Measurements from ENCODE around the gene CHCHD4.
A peak's percentile ranks its signal among the peaks of the same experiment; 100 is the strongest.

CHCHD4 gene

DNA sequence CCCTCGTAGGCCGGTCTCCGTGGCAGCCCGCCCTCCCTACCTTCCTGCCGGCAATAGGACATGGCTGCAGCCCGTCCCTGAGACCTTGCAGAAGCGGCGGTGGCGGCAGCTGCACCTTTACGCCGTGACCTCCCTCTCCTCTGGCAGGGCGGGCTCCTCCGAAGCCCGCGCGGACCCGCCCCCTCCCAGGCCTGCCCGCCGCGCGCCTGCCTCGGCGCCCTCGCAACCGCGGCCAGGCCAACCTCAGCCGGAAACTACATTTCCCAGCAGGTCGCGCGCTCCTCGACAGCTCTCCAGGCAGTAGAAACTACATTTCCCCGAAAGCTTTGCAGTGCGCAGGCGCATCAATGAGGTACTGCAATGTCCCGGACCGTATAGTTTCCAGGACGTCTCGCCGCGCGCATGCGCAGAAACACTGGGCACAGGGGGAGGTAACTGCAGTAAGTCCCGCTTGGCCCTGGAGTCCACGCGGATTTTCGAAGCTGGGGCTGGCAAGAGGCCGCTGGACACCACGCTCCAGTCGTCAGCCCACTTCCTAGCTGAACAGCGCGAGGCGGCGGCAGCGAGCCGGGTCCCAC lies at the start of gene CHCHD4, which contains the start of gene TMEM43:
Gene CHCHD4, minus strand, starts transcription at position 256 of the 578 bp plus-strand sequence. Its CDS starts 194 bp downstream, at position 62.
Gene TMEM43, plus strand, starts transcription at position 438 of the 578 bp plus-strand sequence. CDS start 142 bp downstream, outside the sequence.
- peak; percentile 48 for FAIRE-seq

DNA sequence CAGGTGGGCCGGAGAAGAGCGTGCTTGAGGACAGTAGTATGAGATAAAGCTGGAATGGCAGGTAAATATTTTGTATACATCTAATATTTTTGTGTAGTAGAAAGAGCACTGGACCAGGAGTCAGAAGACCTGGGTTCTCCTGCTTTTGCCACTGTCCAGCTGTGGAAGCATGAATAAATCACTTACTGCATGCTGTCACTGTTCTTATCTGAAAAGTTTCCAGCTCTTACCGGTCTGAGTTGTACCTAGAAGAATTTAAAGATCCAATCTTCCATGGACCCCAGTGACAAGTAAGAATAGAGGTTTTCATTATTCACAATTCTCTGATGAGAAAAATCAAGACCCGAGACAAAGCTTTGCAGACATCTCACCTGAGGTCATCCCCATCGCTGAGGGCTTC lies 47.8 kb upstream of the CHCHD4 start:
- FAIRE-seq = no peak

DNA sequence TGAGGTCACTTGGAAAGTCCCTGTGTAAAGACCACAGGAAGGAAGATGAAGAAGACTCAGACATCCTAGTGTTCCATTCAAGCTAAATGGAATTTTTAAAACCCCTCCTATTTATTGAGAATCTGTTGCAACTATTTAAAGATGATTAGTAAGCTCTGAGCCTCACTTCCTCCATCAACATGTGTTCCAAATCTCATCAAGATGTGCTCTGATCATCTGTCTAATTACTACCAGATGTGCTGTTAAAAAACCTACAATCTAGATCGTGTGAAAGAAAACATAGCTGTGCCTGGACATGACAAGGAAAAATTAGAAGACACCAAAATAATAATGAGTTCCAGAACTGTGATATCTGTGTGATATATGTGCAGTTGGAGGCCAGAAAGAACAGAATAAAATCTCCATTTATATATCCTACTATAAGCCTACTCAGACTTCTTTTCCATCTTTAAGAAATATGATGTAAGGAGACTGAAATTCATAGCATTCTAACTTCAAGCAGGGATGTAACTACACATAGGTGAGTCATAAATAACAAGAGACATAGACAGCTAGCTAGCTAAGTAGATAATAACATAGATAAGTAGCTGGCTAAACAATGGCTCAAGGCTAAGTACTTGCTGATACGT lies 46.0 kb upstream of the CHCHD4 start:
- FAIRE-seq = no peak

DNA sequence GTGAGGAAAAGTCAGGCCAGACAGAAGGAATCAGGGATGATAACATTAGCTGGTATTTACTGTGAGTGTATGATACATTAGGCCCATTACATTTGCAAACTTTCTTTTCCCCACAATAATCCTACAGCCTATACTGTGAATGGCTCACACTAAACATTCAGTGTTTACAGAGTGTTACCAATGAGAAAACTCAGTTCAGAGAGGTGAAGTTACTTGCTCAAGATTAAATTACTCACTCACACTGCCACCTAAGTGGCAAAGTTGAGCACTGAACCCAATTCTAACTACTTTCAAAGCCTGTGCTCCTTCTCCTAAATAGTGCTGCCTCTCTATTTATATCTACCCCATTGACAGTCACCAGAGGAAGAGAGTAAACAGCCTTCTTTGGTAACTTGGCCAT lies 45.2 kb upstream of the CHCHD4 start:
- no peak for FAIRE-seq

DNA sequence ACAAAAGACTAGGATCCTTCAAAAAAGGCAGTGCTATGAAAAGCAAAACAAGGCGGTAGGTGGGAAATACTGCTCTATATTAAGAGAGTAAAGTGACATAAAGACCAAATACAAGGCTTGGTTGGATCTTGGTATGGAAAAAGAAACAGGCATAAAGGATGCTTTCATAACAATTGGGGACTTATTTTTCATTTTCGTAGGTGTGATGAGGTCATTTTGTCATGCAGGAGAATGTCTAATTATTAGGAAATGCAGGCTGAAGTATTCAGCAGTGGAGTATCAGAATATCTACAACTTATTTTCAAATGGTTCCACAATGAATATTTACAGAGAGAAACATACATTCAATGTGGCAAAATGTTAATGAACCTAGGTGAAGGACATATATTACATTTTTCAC lies 44.8 kb upstream of the CHCHD4 start:
- no peak for FAIRE-seq

DNA sequence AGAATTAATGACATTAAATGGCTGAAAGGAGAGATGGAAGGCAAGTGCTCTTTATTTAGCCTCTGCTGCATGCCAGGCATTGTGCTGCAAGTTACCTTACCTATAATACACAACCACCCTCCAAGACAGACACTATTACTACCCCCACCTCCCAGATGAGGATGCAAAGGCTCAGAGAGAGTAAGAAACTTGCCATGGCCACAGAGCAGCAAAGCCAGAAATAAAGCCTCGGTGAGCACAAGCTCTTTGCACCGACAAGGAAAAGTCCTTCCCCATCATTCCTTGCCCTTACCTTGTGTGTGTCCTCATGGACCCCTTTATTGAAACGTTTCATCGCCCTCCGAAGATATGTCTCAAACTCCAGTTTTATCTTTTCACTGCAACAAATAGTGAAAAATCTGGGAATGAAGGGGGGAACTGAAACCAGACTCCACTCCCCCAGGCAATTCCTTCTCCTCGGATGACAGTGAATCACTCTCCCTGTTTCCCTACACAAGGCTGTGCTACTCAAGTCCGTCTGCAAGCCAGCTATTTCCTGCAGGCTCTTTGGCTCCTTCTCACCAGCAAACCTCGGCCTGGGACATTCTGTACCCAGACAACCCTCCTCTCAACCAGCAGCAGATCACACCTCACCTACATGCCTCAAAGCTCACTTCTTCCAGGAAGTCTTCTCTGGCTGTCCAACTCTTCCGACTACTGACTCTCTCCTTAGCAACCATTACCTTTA lies 42.4 kb upstream of the CHCHD4 start:
- FAIRE-seq = no peak

DNA sequence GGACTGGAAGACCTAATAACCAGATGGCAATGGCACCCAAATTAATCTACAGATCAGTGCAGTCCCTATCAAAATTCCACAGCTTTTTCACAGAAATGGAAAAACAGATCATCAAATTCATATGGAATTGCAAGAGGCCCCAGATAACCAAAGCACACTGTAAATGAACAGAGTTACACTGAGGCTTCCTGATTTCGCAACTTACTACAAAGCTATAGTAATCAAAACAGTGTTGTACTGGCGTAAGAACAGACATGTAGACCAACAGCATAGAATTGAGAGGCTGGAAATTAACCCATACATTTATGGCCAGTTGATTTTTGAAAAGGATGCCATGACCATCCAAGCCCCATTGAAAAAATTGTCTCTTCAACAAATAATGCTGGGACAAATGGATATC lies 37.5 kb upstream of the CHCHD4 start:
- no peak for FAIRE-seq

DNA sequence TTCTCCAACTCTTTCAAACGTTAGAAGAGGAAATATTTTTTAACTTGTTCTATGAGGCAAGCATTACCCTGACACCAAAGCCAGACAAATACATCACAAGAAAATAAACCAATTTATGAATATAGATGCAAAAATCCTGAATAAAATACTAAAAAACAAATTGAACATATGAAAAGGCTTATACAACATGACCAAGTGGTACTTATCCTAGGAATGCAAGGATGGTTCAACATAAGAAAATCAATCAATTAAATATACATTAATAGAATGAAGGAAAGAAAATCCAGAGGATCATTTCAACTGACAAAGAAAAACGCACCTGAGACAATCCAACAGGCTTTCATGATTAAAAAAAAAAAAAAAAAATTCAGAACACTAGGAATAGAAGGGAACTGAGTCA lies 36.6 kb upstream of the CHCHD4 start:
- FAIRE-seq = no peak

DNA sequence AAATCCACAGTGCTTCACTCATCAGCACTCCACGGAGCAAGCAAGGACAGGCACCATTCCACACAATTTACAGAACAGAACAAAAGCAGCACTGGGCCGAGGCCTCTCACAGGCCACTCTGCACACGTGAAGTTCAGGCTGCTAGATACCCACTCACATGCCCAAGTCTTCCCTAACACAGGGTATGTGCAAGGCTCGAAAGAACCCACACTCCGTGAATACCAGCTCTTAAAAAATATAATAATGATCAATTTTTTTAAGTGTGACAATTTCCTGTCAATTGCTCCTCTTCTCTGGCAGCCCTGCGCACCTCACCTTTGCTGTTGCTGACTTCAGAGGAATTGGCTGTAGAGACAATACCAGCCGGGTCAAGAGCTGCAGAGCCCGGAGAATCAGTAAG lies 34.8 kb upstream of the CHCHD4 start:
- no peak for FAIRE-seq

DNA sequence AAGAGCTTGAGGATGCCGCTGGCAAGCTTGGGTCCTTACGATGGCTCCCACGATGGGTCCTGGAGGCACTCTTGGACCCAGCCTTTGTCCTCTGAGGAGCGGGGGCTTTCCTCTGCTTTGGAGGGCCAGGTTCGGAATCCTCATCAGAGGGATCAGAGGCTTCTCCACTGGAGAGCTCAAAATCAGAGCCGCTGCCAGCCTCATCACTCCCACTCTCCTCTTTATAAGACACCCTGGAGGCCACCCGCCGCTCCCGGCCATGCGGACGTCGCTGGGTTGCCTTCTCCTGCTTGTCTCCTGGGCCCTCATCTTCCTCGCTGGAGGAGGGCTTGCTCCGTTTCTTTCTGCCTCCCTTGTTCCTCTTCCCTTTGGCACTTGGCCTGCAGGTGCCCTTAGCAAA lies 33.7 kb upstream of the CHCHD4 start:
- no peak for FAIRE-seq

DNA sequence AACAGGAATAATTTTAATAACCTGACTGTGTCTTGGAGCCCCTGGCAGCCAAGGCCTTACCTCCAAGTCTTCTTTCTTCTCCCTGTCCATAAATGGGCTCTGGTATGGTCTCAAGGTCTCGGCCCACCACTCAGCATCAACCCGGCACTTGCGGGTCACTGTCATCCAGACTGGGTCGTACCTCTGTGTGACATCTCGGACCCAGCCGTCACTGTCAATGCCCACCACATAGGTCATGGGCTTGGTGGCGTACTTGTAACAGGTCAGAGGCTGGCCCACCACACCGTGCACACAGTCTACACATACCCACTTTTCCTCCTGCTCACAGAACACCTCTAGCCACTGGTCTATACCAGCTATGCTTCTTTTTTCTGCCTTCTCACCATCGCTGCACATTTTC lies 33.3 kb upstream of the CHCHD4 start:
- no peak for FAIRE-seq

DNA sequence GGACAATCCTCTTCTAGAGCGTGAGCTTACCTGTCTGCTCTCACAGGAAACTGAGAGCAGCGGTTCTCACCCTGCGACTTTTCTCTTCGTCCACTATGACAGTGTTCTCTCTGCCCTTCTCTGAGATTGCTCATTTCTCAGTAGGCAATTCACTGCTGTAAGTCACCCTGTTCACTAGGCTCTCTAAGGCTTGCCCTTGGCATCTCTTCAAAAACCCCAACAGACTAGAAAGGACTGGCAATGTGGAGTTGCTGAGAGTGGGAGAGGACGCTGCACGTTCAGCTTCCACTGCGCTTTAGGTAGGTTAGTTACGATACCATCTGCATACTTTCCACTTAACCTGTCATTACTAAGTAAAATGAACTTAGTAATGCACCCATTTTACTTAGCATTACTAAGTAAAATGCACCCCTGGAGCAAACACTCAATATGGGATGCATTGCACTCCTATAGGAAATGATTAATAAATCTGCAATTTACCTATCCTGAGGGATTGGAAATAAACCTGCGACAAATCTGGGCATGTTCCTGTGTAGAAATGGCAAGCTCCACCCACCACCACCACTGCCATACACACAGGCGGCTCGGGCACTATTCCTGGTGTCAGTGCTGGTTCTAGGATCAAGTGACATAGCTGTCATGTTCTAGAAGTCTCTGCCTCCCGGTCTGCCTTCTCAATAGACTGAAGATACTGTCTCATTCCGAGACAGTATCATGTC lies 32.3 kb upstream of the CHCHD4 start:
- no peak for FAIRE-seq

DNA sequence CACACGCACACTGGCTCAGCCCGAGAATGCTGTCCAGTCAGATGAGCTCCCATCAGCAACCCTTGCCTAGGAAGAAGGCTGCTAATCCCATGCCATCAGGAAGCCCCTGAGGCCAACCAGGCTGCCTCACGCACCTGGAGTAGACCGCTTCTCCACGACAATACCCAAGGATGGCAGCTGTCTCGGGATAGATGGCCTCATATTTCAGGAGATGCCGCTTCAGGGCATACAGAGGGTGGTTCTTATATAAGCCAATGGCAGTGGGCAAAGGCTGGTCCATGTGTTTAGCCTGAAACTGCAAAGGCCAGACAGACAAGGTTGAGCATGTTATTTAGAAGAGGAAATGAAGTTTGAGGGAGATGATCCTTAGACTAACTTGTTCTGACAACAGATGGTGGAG lies 31.5 kb upstream of the CHCHD4 start:
- FAIRE-seq = no peak

DNA sequence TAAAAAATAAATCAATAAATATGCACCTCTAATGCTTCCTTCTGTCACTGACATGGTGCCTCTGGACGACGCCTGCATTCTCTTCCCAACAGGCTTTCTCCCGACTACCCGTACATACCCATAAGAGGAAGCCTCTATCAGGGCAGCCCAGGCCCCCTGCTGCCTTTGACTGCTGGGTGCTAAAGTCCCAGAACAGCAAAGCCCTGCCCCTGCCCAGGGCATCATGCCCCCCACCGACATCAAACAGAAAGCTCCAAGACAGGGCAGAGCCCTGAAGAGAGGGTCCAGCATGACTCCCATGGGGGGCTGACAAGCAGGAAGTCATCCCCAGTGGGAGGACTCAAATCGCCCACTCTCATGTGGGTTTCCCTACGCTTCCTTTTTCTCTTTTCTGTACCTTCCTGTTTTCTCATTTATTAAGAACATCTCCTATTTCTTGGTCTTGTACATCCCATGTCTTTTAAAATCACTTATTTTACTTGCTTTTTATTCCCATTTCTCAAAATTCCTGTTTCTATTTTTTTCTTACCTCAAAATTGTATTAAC lies 30.3 kb upstream of the CHCHD4 start:
- no peak for FAIRE-seq

DNA sequence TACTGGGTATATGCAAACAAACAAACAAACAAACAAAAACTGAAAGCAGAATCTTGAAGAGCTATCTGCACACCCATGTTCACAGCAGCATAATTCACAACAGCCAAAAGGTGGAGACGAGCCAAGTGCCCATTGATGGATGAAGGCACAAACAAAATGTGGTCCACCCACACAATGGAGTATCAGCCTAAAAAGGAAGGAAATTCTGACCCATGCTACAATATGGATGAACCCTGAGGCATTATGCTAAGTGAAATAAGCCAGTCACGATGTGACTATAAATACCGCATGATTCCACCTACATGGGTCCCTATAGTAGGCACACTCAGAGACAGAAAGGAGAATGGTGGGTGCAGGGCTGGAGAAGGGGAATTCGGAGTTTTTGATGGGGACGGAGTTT lies 29.6 kb upstream of the CHCHD4 start:
- FAIRE-seq = no peak

DNA sequence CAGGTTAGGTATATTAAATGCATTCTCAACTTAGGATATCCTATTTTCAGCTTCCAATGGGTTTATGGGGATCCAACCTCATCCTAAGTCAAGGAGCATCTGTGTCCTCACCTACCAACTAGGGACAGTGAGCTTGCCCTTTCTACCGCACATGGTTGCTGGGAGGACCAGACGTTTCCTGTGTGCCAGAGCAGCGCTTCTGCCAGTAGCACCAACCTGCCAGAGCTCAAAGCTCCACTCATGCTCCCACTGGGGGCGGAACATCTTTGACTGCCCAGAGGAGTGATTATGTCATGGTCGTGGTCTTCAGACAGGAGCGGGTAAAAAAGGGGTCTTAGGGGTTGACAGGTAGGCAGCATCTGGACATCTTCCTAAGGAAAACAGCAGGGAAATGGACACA lies 29.0 kb upstream of the CHCHD4 start:
- no peak for FAIRE-seq

DNA sequence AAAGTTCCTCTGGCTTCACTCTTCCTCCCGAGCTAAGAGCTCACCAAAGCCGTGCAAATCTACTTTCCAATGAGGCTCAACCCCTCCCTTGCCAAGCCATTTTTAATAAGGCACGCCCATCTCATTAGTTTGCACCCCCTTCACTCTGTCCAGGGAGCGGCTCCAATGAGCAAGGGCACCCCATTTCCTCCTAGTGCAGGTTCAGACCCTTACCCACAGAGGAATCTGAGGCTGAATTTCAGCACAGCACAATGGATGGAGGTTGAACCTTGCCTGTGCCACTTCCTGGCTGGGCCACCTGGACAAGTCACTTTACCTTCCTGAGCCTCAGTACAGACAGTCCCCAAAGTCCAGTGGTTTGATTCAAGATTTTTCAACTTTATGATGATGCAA lies 28.3 kb upstream of the CHCHD4 start:
- FAIRE-seq = no peak

DNA sequence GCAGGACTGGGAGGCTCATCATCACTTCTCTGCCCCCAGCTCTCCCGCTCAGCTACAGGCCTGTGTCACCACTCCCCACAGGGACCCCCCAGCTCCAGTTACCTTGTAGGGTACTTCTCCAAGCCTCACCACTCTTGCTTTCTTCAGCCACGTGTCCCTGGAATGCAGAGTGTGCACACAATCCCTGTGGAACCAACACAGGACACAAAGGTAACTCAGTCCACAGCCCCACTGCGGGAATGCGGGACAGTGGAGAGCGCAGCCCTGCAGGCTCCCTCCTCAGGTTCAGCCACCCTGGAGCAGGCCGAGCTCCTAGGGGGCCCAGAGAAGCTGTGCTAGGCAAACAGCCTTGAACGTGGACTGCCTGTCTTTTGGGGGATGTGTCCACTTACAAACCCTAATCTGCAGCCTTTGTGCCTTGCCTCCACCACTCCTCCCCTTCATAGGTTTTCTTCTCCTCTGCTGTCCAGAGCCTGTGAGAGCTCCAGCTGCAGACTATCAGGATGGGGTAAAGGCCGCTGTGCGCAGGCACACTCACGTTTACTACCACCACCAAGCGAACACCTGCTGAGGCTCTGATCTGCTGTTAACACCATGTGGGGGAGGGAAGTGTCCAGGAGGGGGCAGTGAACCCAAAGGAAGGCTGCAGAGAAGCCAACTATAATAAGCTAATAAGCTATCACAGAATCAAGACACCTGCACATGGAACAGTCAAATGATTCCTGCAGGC lies 27.7 kb upstream of the CHCHD4 start:
- no peak for FAIRE-seq

DNA sequence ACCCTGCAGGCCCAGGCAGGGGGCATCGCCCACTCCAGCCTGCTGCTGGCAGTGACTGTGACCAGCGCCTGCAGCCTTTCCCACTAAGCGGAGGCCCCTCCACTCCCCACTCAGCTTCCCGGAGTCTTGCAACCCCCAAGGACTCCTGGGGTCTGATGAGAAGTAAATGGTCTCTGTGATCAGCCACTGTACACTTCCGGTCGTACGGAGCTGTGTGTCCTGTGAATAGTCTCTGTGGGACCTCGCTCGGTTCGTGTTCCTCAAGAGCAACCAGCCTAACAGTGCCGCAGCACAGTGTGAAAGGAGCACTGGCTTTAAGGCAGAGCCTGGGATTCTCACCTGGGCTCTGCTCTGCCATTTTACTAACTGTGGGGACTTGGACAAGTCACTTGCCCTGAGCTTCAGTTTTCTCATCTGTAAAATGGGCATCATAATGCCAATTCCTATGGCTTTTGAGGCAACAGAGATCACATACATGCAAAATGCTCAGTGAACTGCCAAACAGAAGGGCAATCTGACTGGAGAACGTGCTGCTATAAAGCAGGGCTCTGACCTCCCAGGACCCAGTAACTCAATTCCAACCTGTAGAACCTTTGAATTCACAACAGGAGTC lies 26.9 kb upstream of the CHCHD4 start:
- FAIRE-seq = no peak

DNA sequence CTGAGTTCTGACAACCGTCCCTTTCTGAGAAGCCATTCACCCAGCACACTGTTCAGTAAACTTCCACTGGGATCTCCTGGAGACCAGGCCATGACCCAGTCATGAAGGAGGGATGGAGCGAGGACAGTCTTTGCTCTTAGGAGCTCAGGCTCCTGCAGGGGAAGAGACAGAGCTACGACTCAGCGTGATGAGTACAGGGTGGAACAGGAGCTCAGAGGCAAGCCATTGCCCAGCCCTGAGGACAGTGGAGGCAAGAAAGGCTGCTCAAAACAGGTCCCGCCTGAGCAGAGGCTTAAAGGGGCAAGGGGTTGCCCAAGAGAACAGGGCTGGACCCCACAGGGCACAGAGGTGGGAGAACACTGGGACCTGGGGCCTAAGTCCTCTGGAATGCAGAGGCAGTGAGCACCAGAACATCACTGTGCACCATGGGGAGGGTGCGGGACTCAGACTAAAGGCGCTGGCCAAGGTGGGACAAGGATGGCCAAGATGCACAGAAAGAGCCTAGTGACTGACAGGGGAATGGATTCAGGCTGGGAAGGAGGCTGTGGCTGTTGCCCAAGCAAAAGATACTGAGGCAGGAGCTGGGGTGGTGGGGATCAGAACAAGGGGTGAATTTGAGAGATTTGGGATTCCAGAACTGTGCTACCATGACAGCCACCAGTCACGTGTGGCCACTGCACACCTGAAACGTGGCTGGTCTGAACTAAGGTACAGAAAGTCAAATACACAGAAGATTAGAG lies 26.0 kb upstream of the CHCHD4 start:
- FAIRE-seq = no peak

DNA sequence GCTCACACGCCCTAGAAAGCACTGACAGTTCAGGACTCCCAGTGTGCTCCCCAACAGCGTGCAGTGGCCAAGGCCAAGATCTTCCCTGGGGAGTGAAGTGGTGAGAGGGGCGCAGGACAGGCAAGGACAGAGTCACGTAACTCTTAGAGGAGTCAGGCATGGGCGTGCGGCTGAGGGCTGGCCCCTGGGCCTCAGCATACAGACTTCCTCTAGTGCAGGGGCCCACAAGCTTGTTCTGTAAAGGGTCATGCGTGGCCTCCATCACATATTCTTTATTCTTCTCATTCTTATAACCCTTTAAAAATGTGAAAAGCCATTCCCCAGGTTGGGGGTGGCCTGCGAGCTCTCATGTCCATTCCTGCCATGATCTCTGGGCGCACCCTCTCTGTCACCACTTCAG lies 25.4 kb upstream of the CHCHD4 start:
- no peak for FAIRE-seq

All from A204.1 (cell line).